CD4-positive, alpha-beta T cell (primary cell): Measurements from ENCODE around the gene GPNMB. TPM values are rescaled to one million over a fixed set of nuclear protein-coding genes. Genes with fewer than 3 reads are reported as not detected.

Source experiments
- ATAC-seq: fragments of 200-7000 bp; cut with Tn5 transposase; one replicate; pipeline ENCODE4 v1.10.0; 2022; ENCODE audit warnings: mild to moderate bottlenecking; ENCODE audit not compliant: poor library complexity
- CTCF ChIA-PET: fragments of 350-600 bp; sonication (Branson Sonifier 250); formaldehyde crosslinking; loops from one replicate; lab custom pipeline; 2021; ENCODE audit warnings: antibody characterized with exemption, inconsistent platforms; lab: Charles Lee
- POLR2A ChIA-PET: fragments of 350-600 bp; sonication (Branson Sonifier 250); formaldehyde crosslinking; loops from one replicate; lab custom pipeline; 2021; ENCODE audit warnings: antibody characterized with exemption, inconsistent platforms; lab: Charles Lee
- DNase-seq, 14 experiments: peaks; one replicate each; pipeline ENCODE4 v3.0.0-alpha.2; 2013 to 2020; ENCODE audit warnings: mixed read lengths in 2 of 14
- H3K27ac ChIP-seq, 2 donors: one replicate each; pipeline versions ENCODE4 v1.5.1 to v1.7.0; 2013; ENCODE audit warnings: low read length in 2 of 2, low read depth in 1 of 2, mild to moderate bottlenecking in 1 of 2
- H3K27me3 ChIP-seq, 2 experiments: 1 replicate in 1 of 2; 2 replicates in 1 of 2; pipeline versions ENCODE4 v1.6.1 to v1.7.0; 2013; ENCODE audit warnings: low read length in 2 of 2, control low read depth in 1 of 2, mild to moderate bottlenecking in 1 of 2, moderate library complexity in 1 of 2; ENCODE audit not compliant: insufficient read depth in 2 of 2, control insufficient read depth in 1 of 2
- H3K36me3 ChIP-seq: one replicate; pipeline ENCODE4 v1.6.1; 2013; ENCODE audit warnings: low read length, control low read depth; ENCODE audit not compliant: insufficient read depth
- H3K4me1 ChIP-seq: one replicate; pipeline ENCODE4 v1.6.1; 2013; ENCODE audit warnings: low read length, control low read depth; ENCODE audit not compliant: insufficient read depth
- H3K4me3 ChIP-seq: one replicate; pipeline ENCODE4 v1.5.1; 2013; ENCODE audit warnings: mild to moderate bottlenecking, low read length, moderate library complexity
- H3K9me3 ChIP-seq, 2 experiments: 1 replicate in 1 of 2; 2 replicates in 1 of 2; pipeline versions ENCODE4 v1.6.1 to v1.7.0; 2013; ENCODE audit warnings: low read length in 2 of 2, mild to moderate bottlenecking in 2 of 2, control low read depth in 1 of 2, moderate library complexity in 1 of 2; ENCODE audit not compliant: control insufficient read depth in 1 of 2, insufficient read depth in 1 of 2
- H3K27ac Mint-ChIP-seq: one replicate; pipeline ENCODE4 v1.8.0; 2020; ENCODE audit warnings: mixed read lengths
- H3K27me3 Mint-ChIP-seq: one replicate; pipeline ENCODE4 v1.8.0; 2021; ENCODE audit warnings: mixed read lengths
- H3K36me3 Mint-ChIP-seq: one replicate; pipeline ENCODE4 v1.8.0; 2021; ENCODE audit warnings: low read depth, mixed read lengths
- H3K4me1 Mint-ChIP-seq: one replicate; pipeline ENCODE4 v1.8.0; 2021; ENCODE audit warnings: low read depth, mixed read lengths
- H3K4me3 Mint-ChIP-seq: one replicate; pipeline ENCODE4 v1.8.0; 2020; ENCODE audit warnings: mild to moderate bottlenecking, mixed read lengths
- H3K9me3 Mint-ChIP-seq: one replicate; pipeline ENCODE4 v1.8.0; 2020; ENCODE audit warnings: mixed read lengths
- CTCF ChIP-seq: fragments of 200-600 bp; IDR thresholded peaks from one replicate; pipeline ENCODE4 v1.8.0; 2022; ENCODE audit warnings: antibody characterized with exemption, mild to moderate bottlenecking
- intact Hi-C, 2 experiments: fragments of 100-400 bp; cut with DNase I in 1 of 2; cut with micrococcal nuclease in 1 of 2; formaldehyde crosslinking; loops; one replicate each; pipeline versions ENCODE4 v1.15.1 to v1.9.0; 2023 to 2025; cut with DNase I, micrococcal nuclease
- total RNA-seq, 174 experiments: library from RNA in 2 of 174; stranded (reverse) in 2 of 174; gene quantifications; one replicate each; pipeline ENCODE4 v1.2.3 and lab custom pipeline; 2021 to 2026

Gene GPNMB
- total RNA-seq, 2 experiments from 2014 or later, result not detected

- Histone ChIP-seq H3K27me3 (peaks cover 11 to 15% of the 10 kb centered on the region in 2 experiments), H3K27ac (no peak overlapping the region), H3K4me3 (no peak overlapping the region), H3K36me3 (no peaks in the 10 kb centered on the region), H3K4me1 (no peaks in the 10 kb centered on the region), H3K9me3 (peaks cover 0 to 3% of the 10 kb centered on the region in 2 experiments)
- peaks cover 8% of the 10 kb centered on the region for H3K9me3 Mint-ChIP-seq
- intact Hi-C loops, result no loop called here
- H3K36me3 Mint-ChIP-seq, result no peaks in the 10 kb centered on the region
- TF ChIP-seq CTCF, result no peak
- POLR2A ChIA-PET, result no interaction called here
- H3K27me3 Mint-ChIP-seq, result peaks cover 76% of the 10 kb centered on the region
- CTCF ChIA-PET, result no interaction called here
- no peak overlapping the region for H3K4me3 Mint-ChIP-seq
- no peaks in the 10 kb centered on the region for H3K4me1 Mint-ChIP-seq
- DNase-seq, result no peak
- no peak for ATAC-seq
- no peak overlapping the region for H3K27ac Mint-ChIP-seq
These were observed 7.6 kb downstream of the GPNMB start for GRCh38 chr7:23254051-23254681.

DNA sequence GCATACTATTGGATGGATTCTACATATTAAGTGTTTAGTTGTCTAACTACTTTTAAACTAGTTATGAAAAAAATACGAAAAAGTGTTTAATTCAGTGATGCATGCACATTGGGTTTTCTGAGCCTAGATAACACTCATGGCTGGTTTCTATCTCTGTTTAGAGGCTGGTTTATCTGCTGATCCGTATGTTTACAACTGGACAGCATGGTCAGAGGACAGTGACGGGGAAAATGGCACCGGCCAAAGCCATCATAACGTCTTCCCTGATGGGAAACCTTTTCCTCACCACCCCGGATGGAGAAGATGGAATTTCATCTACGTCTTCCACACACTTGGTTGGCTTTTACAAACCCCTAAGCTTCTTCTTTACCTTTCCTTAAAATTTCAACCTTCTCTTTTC is 10.2 kb downstream of the GPNMB start:
- no peaks in the 10 kb centered on the region for H3K36me3 Mint-ChIP-seq
- intact Hi-C loops, result no loop called here
- no peak for DNase-seq
- peaks cover 55% of the 10 kb centered on the region for H3K27me3 Mint-ChIP-seq
- H3K4me1 ChIP-seq, result no peaks in the 10 kb centered on the region
- CTCF ChIA-PET, result no interaction called here
- POLR2A ChIA-PET, result no interaction called here
- peaks cover 2% of the 10 kb centered on the region for H3K9me3 Mint-ChIP-seq
- no peaks in the 10 kb centered on the region for H3K36me3 ChIP-seq
- no peaks in the 10 kb centered on the region for H3K4me1 Mint-ChIP-seq
- no peak for ATAC-seq
- peaks cover 0 to 3% of the 10 kb centered on the region in 2 experiments for H3K9me3 ChIP-seq
- no peak overlapping the region for H3K27ac ChIP-seq
- peaks cover 3 to 11% of the 10 kb centered on the region in 2 experiments for H3K27me3 ChIP-seq
- no peak overlapping the region for H3K4me3 Mint-ChIP-seq
- no peak for TF ChIP-seq CTCF
- no peak overlapping the region for H3K27ac Mint-ChIP-seq
- H3K4me3 ChIP-seq, result no peak overlapping the region

GRCh38 chr7:23260371-23260770 is 13.8 kb downstream of the GPNMB start:
- Mint-ChIP-seq H3K27me3 (peaks cover 32% of the 10 kb centered on the region), H3K4me1 (no peaks in the 10 kb centered on the region), H3K36me3 (no peaks in the 10 kb centered on the region), H3K4me3 (no peak overlapping the region), H3K27ac (no peak overlapping the region), H3K9me3 (no peaks in the 10 kb centered on the region)
- ATAC-seq, result no peak
- TF ChIP-seq CTCF, result no peak
- no peaks in the 10 kb centered on the region for H3K27me3 ChIP-seq
- no peaks in the 10 kb centered on the region for H3K36me3 ChIP-seq
- no peak overlapping the region for H3K27ac ChIP-seq
- intact Hi-C loops, result no loop called here
- ChIA-PET CTCF (interaction anchor here (1.4 kb wide), 1 partner anchor 13 kb away, joined by 4 read pairs; no protein-coding TSS in a partner anchor), POLR2A (interaction anchor here (0.6 kb wide), 1 partner anchor 12 kb away, joined by 3 read pairs; no protein-coding TSS in a partner anchor)
- DNase-seq, result no peak
- no peak overlapping the region for H3K4me3 ChIP-seq
- no peaks in the 10 kb centered on the region for H3K9me3 ChIP-seq
- no peaks in the 10 kb centered on the region for H3K4me1 ChIP-seq
